Osteocyte (in vitro differentiated cells): Measurements from ENCODE around the gene MGA. TPM values are rescaled to one million over a fixed set of nuclear protein-coding genes. Genes with fewer than 3 reads are reported as not detected.

Experiments used
- DNase-seq: peaks from one replicate; pipeline ENCODE4 v3.0.0; 2021; ENCODE audit warnings: mixed read lengths; ENCODE audit not compliant: unreplicated experiment; ENCODE audit errors: extremely low spot score
- H3K27ac Mint-ChIP-seq: one replicate; pipeline ENCODE4 v1.8.0; 2021; ENCODE audit warnings: mild to moderate bottlenecking, mixed read lengths; ENCODE audit not compliant: unreplicated experiment
- H3K27me3 Mint-ChIP-seq: one replicate; pipeline ENCODE4 v1.8.0; 2021; ENCODE audit warnings: mixed read lengths; ENCODE audit not compliant: unreplicated experiment
- H3K36me3 Mint-ChIP-seq: one replicate; pipeline ENCODE4 v1.8.0; 2021; ENCODE audit warnings: mixed read lengths; ENCODE audit not compliant: unreplicated experiment
- H3K4me1 Mint-ChIP-seq: one replicate; pipeline ENCODE4 v1.8.0; 2021; ENCODE audit warnings: mixed read lengths; ENCODE audit not compliant: unreplicated experiment
- H3K4me3 Mint-ChIP-seq: one replicate; pipeline ENCODE4 v1.8.0; 2021; ENCODE audit warnings: mild to moderate bottlenecking, moderate library complexity, mixed read lengths; ENCODE audit not compliant: unreplicated experiment
- H3K9me3 Mint-ChIP-seq: one replicate; pipeline ENCODE4 v1.8.0; 2021; ENCODE audit warnings: mixed read lengths; ENCODE audit not compliant: unreplicated experiment
- total RNA-seq: library from RNA; stranded (reverse); gene quantifications from 2 replicates; pipeline ENCODE4 v1.2.1, GENCODE V29; 2021
- TF ChIP-seq, protein P1 (sequence below): fragments of 200-600 bp; sonication (generic); IDR thresholded peaks from 2 replicates; pipeline ENCODE4 v1.5.0; 2021; ENCODE audit warnings: antibody characterized with exemption, mild to moderate bottlenecking, moderate library complexity

MGA gene
- total RNA-seq, 1 donor from 2014 or later = 47.2 TPM

DNA sequence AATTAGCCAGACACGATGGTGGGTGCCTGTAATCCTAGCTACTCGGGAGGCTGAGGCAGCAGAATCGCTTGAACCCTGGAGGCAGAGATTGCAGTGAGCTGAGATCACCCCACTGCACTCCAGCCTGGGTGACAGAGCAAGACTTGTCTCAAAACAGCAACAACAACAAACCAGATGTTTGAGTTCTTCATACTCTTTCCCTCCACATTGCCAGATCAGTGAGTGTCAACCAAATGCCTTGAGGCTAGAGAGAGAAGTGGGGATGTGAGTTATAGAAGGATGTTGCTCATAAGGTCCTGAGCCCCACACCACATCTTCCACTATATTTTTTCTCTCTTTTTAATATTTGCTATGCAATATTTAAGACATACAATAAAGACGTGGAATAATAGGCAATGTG is 133.9 kb downstream of the MGA start:
- H3K36me3 Mint-ChIP-seq = no peaks in the 10 kb centered on the region
- TF ChIP-seq, protein P1, sequence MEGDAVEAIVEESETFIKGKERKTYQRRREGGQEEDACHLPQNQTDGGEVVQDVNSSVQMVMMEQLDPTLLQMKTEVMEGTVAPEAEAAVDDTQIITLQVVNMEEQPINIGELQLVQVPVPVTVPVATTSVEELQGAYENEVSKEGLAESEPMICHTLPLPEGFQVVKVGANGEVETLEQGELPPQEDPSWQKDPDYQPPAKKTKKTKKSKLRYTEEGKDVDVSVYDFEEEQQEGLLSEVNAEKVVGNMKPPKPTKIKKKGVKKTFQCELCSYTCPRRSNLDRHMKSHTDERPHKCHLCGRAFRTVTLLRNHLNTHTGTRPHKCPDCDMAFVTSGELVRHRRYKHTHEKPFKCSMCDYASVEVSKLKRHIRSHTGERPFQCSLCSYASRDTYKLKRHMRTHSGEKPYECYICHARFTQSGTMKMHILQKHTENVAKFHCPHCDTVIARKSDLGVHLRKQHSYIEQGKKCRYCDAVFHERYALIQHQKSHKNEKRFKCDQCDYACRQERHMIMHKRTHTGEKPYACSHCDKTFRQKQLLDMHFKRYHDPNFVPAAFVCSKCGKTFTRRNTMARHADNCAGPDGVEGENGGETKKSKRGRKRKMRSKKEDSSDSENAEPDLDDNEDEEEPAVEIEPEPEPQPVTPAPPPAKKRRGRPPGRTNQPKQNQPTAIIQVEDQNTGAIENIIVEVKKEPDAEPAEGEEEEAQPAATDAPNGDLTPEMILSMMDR = no peak
- no peaks in the 10 kb centered on the region for H3K9me3 Mint-ChIP-seq
- H3K4me3 Mint-ChIP-seq = no peak overlapping the region
- H3K27ac Mint-ChIP-seq = peak overlapping the region; percentile 81
- H3K27me3 Mint-ChIP-seq = no peaks in the 10 kb centered on the region
- peaks cover 78% of the 10 kb centered on the region for H3K4me1 Mint-ChIP-seq
- DNase-seq = no peak

- Mint-ChIP-seq H3K9me3 (no peaks in the 10 kb centered on the region), H3K27ac (peak overlapping the region; percentile 90), H3K4me1 (peaks cover 60% of the 10 kb centered on the region), H3K27me3 (no peaks in the 10 kb centered on the region), H3K4me3 (peak overlapping the region; percentile 49), H3K36me3 (peaks cover 7% of the 10 kb centered on the region)
- no peak for DNase-seq
- TF ChIP-seq, protein P1 = no peak
Measured at GRCh38 chr15:41795996-41796856, 136.0 kb downstream of the MGA start.

DNA sequence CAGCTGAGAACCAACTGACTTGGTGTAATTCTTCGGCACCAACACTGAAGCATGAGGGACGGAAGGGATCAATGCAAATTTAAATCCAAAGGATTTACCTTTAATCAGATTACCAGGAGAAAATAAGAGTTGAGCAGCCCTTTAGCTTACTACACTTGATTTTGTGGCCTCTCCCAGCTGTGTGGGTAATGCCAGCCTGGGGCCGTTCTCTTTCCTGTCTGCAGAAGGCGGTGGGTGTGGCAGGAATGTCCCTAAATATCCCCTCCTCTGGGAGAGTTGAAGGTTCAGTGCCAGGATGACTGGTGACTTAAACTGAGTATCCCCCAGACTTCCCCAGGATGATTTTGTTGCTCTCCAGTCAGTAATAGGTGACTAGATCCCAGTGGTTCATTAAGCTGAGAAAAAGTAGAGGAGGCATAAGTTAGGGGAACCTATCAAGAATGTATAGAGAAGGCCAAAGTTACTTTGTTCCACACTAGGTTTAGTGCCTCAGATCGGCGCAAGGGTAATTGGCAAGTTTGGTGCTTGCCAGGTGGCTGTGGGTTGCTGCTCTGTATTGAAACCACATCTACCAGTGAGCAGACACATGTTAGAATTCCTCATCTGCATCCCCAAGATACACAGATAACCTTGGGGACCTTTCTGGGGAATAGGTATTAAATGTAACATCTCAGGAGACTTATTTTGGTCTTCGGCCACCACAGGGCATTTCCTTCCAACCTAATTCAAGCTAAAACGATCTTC is 137.2 kb downstream of the MGA start:
- TF ChIP-seq, protein P1 = no peak
- peaks cover 7% of the 10 kb centered on the region for H3K36me3 Mint-ChIP-seq
- no peaks in the 10 kb centered on the region for H3K27me3 Mint-ChIP-seq
- no peak overlapping the region for H3K4me3 Mint-ChIP-seq
- H3K27ac Mint-ChIP-seq = peak overlapping the region; percentile 90
- peaks cover 49% of the 10 kb centered on the region for H3K4me1 Mint-ChIP-seq
- no peak for DNase-seq
- H3K9me3 Mint-ChIP-seq = no peaks in the 10 kb centered on the region

DNA sequence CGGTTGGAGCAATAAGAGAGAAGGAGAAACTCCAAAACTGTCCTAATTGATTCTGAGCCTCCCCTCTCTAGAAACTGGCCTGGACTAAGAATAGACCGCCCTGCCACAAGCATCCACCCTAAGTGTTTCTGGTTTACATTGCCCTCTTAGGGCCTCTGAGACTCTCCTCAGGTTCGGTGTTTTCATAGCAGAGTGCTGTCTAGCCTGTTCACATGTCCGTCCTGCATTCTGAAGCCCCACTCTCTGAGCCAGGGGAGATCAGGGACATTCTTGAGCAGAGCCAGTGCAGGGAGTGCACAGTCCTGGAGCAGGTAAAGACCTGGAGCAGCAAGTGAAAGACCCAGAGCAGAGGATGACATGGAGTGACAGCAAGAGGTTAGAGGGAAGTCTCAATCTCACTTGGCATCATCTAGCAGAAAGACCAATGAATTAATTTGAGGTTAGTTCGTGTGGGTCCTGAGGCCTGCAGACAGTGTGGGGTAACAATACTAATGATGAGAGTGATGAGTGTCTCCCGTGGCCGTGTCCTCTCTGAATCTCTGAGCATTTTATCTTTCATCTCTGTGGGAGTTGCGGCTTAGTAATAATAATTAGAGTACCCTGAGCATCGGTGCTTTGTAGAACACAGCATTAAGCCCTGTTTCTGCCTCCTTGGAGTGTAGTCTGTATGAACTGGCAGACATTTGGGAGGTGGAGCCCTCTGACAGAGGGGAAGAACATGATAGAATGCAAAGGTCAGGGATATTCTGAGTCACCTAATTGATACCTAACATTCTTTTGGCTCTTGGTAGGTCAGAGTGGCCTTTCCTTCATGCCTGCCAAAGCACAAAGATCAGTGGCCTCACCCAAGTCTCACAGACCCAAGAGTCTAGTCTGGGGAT is 138.6 kb downstream of the MGA start:
- no peak overlapping the region for H3K4me3 Mint-ChIP-seq
- TF ChIP-seq, protein P1 = no peak
- no peaks in the 10 kb centered on the region for H3K27me3 Mint-ChIP-seq
- peaks cover 7% of the 10 kb centered on the region for H3K36me3 Mint-ChIP-seq
- H3K4me1 Mint-ChIP-seq = peaks cover 44% of the 10 kb centered on the region
- peak overlapping the region; percentile 50 for H3K27ac Mint-ChIP-seq
- DNase-seq = no peak
- no peaks in the 10 kb centered on the region for H3K9me3 Mint-ChIP-seq
